GM23338 (cell line): ENCODE data around the gene LPCAT3. TPM values are rescaled to one million over a fixed set of nuclear protein-coding genes. Genes with fewer than 3 reads are reported as not detected.
A peak's percentile ranks its signal among the peaks of the same experiment; 100 is the strongest.

Source experiments
- ATAC-seq: fragments of 200-7000 bp; cut with Tn5 transposase; 3 replicates; pipeline ENCODE4 v1.9.1; 2020
- DNase-seq: peaks from one replicate; pipeline ENCODE4 v3.0.0-alpha.2; 2015; ENCODE audit warnings: low spot score
- H2AFZ ChIP-seq: fragments of 200-600 bp; sonication (generic); 2 replicates; pipeline ENCODE4 v1.8.0; 2016; ENCODE audit warnings: antibody characterized with exemption, mild to moderate bottlenecking, moderate library complexity
- H3F3A ChIP-seq: fragments of 200-600 bp; sonication (generic); replicated peaks from 2 replicates; pipeline ENCODE4 v1.8.0; 2017; ENCODE audit warnings: antibody characterized with exemption, mixed run types, low read depth
- H3K27ac ChIP-seq: fragments of 200-600 bp; sonication (generic); 2 replicates; pipeline ENCODE4 v1.6.1; 2016; ENCODE audit warnings: low read depth
- H3K27me3 ChIP-seq: fragments of 200-600 bp; sonication (generic); 2 replicates; pipeline ENCODE4 v1.8.0; 2016; ENCODE audit warnings: mild to moderate bottlenecking, mixed run types, moderate library complexity; ENCODE audit not compliant: insufficient read depth
- H3K36me3 ChIP-seq: fragments of 200-600 bp; sonication (generic); 2 replicates; pipeline ENCODE4 v1.8.0; 2016; ENCODE audit warnings: mild to moderate bottlenecking; ENCODE audit not compliant: insufficient read depth
- H3K4me1 ChIP-seq: fragments of 200-600 bp; sonication (generic); 2 replicates; pipeline ENCODE4 v1.8.0; 2016; ENCODE audit warnings: mild to moderate bottlenecking, moderate library complexity; ENCODE audit not compliant: insufficient read depth
- H3K4me2 ChIP-seq: fragments of 200-600 bp; sonication (generic); 2 replicates; pipeline ENCODE4 v1.7.1; 2017; ENCODE audit warnings: mixed run types
- H3K4me3 ChIP-seq: fragments of 200-600 bp; sonication (generic); 2 replicates; pipeline ENCODE4 v1.6.1; 2016; ENCODE audit warnings: mixed run types
- H3K79me2 ChIP-seq: fragments of 200-600 bp; sonication (generic); replicated peaks from 2 replicates; pipeline ENCODE4 v1.8.0; 2017; ENCODE audit warnings: mild to moderate bottlenecking; ENCODE audit not compliant: insufficient read depth
- H3K9me2 ChIP-seq: fragments of 200-600 bp; sonication (generic); 2 replicates; pipeline ENCODE4 v1.8.0; 2017; ENCODE audit not compliant: insufficient read depth
- H4K20me1 ChIP-seq: fragments of 200-600 bp; sonication (generic); replicated peaks from 2 replicates; pipeline ENCODE4 v1.8.0; 2017; ENCODE audit warnings: mild to moderate bottlenecking; ENCODE audit not compliant: insufficient read depth
- H3K27ac Mint-ChIP-seq: 2 replicates; pipeline ENCODE4 v1.8.0; 2020; ENCODE audit warnings: inconsistent platforms, mild to moderate bottlenecking, moderate library complexity, mixed read lengths
- H3K27me3 Mint-ChIP-seq: 3 replicates; pipeline ENCODE4 v1.8.0; 2022; ENCODE audit warnings: low read depth, mild to moderate bottlenecking, moderate library complexity, mixed read lengths, inconsistent platforms; ENCODE audit not compliant: insufficient read depth, poor library complexity
- H3K36me3 Mint-ChIP-seq: 3 replicates; pipeline ENCODE4 v1.8.0; 2021; ENCODE audit warnings: low read depth, mild to moderate bottlenecking, inconsistent platforms, moderate library complexity, mixed read lengths
- H3K4me1 Mint-ChIP-seq: 3 replicates; pipeline ENCODE4 v1.8.0; 2020; ENCODE audit warnings: mild to moderate bottlenecking, inconsistent platforms, mixed read lengths
- H3K4me3 Mint-ChIP-seq: 3 replicates; pipeline ENCODE4 v1.8.0; 2021; ENCODE audit warnings: moderate library complexity, mild to moderate bottlenecking, inconsistent platforms, mixed read lengths
- H3K9me3 Mint-ChIP-seq: 3 replicates; pipeline ENCODE4 v1.8.0; 2020; ENCODE audit warnings: moderate library complexity, mild to moderate bottlenecking, inconsistent platforms, mixed read lengths
- CREB1 ChIP-seq: fragments of 250-450 bp; sonication (Bioruptor Pico); IDR thresholded peaks from 2 replicates; pipeline ENCODE4 v1.5.0; 2020; ENCODE audit warnings: low read depth, mild to moderate bottlenecking, moderate library complexity
- ETS1 ChIP-seq: IDR thresholded peaks from 2 replicates; pipeline ENCODE4 v1.6.1; 2016; ENCODE audit warnings: antibody characterized with exemption
- EZH2 ChIP-seq: fragments of 200-600 bp; sonication (generic); IDR thresholded peaks from one replicate; pipeline ENCODE4 v1.8.0; 2017; ENCODE audit warnings: antibody characterized with exemption, mild to moderate bottlenecking, low read depth; ENCODE audit not compliant: unreplicated experiment
- EZH2phosphoT487 ChIP-seq: fragments of 200-600 bp; sonication (generic); IDR thresholded peaks from one replicate; pipeline ENCODE4 v1.8.1; 2018; ENCODE audit warnings: antibody characterized with exemption; ENCODE audit not compliant: unreplicated experiment
- JUNB ChIP-seq: IDR thresholded peaks from one replicate; pipeline ENCODE4 v1.6.1; 2016; ENCODE audit warnings: antibody characterized with exemption; ENCODE audit not compliant: unreplicated experiment
- NANOG ChIP-seq: IDR thresholded peaks from 2 replicates; pipeline ENCODE4 v1.6.1; 2016; ENCODE audit warnings: antibody characterized with exemption, borderline replicate concordance
- POLR2AphosphoS5 ChIP-seq: IDR thresholded peaks from 2 replicates; pipeline ENCODE4 v1.6.1; 2016; ENCODE audit warnings: antibody characterized with exemption, low read depth
- REST ChIP-seq: IDR thresholded peaks from one replicate; pipeline ENCODE4 v1.6.1; 2018; ENCODE audit warnings: antibody characterized with exemption; ENCODE audit not compliant: unreplicated experiment
- ZNF331 ChIP-seq: fragments of 250-450 bp; sonication (Bioruptor Pico); IDR thresholded peaks from 2 replicates; pipeline ENCODE4 v1.5.0; 2020; ENCODE audit warnings: low read depth, mild to moderate bottlenecking, moderate library complexity
- polyA plus RNA-seq: library from polyadenylated mRNA; unstranded; fragments of >200 nt; fragmentation: Nextera tagmentation; extraction: Ambion mirVana; gene quantifications from 2 replicates; pipeline ENCODE4 v1.2.1, GENCODE V29; 2016
- total RNA-seq: library from RNA; depleted of rRNA; stranded (reverse); fragments of >200 nt; shearing (Covaris generic); gene quantifications from 2 replicates; pipeline ENCODE4 v1.2.3, GENCODE V29; 2014

Gene LPCAT3
- total and polyA plus RNA-seq, 2 experiments from 2014 or later: 21.4 to 51.5 TPM

GRCh38 chr12:6928022-6928702 is 90.1 kb downstream of the LPCAT3 start:
- Histone ChIP-seq H3F3A (peaks cover 33% of the 10 kb centered on the region), H3K4me3 (peak overlapping the region; percentile 97), H3K9me2 (no peaks in the 10 kb centered on the region), H3K36me3 (no peaks in the 10 kb centered on the region; the same call in 1 of the 2 replicates), H4K20me1 (peaks cover 20% of the 10 kb centered on the region), H3K27ac (no peak overlapping the region), H3K79me2 (peaks cover 55% of the 10 kb centered on the region), H2AFZ (no peak overlapping the region), H3K4me1 (peaks cover 51% of the 10 kb centered on the region), H3K27me3 (no peaks in the 10 kb centered on the region), H3K4me2 (peak overlapping the region; percentile 99)
- H3K4me1 Mint-ChIP-seq: peaks cover 57% of the 10 kb centered on the region
- no peak for ATAC-seq
- DNase-seq: peak; percentile 47
- H3K4me3 Mint-ChIP-seq: peak overlapping the region; percentile 97
- H3K27ac Mint-ChIP-seq: peak overlapping the region; percentile 82
- H3K27me3 Mint-ChIP-seq: peaks cover 33% of the 10 kb centered on the region
- H3K9me3 Mint-ChIP-seq: no peaks in the 10 kb centered on the region; the same call in 1 of the 3 replicates
- H3K36me3 Mint-ChIP-seq: peaks cover 26% of the 10 kb centered on the region
- TF ChIP-seq ZNF331: no peak
- TF ChIP-seq POLR2AphosphoS5: no peak

- H2AFZ ChIP-seq: peak within 1 kb of the TSS; percentile 47; the same call in 1 of the 2 replicates
- peak within 1 kb of the TSS; percentile 97 for H3K27ac Mint-ChIP-seq
- DNase-seq (peak; percentile 97), ATAC-seq (peak; percentile 12)
- H3K36me3 Mint-ChIP-seq: peaks cover 28% of the 10 kb centered on the region
- peaks cover 51% of the 10 kb centered on the region for H3K4me1 ChIP-seq
- H3K9me2 ChIP-seq: no peaks in the 10 kb centered on the region
- H3K9me3 Mint-ChIP-seq: no peaks in the 10 kb centered on the region; the same call in 1 of the 3 replicates
- peak within 1 kb of the TSS; percentile 99 for H3K4me2 ChIP-seq
- H3K36me3 ChIP-seq: no peaks in the 10 kb centered on the region
- peaks cover 48% of the 10 kb centered on the region for H3K79me2 ChIP-seq
- peak within 1 kb of the TSS; percentile 97 for H3K4me3 ChIP-seq
- H3F3A ChIP-seq: peaks cover 32% of the 10 kb centered on the region
- H3K27me3 ChIP-seq: no peaks in the 10 kb centered on the region
- H4K20me1 ChIP-seq: peaks cover 14% of the 10 kb centered on the region
- peak within 1 kb of the TSS; percentile 100 for H3K27ac ChIP-seq
- H3K4me3 Mint-ChIP-seq: peak within 1 kb of the TSS; percentile 97
- peaks cover 62% of the 10 kb centered on the region for H3K4me1 Mint-ChIP-seq
- peaks cover 37% of the 10 kb centered on the region for H3K27me3 Mint-ChIP-seq
- no peak for TF ChIP-seq EZH2phosphoT487
- TF ChIP-seq NANOG: no peak
- TF ChIP-seq REST: no peak
- TF ChIP-seq POLR2AphosphoS5: peak; percentile 45
- no peak for TF ChIP-seq ZNF331
- TF ChIP-seq CREB1: 0 out of 2 replicates have a peak, but pooled peaks have one; percentile 29
- no peak for TF ChIP-seq ETS1
- TF ChIP-seq JUNB: no peak
- no peak for TF ChIP-seq EZH2
Observed at GRCh38 chr12:6927379-6928021, 90.8 kb downstream of the LPCAT3 start, which contains the start of gene ATN1. Gene ATN1, plus strand, starts transcription at chr12:6927959. Its CDS starts 6,043 bp downstream, at chr12:6934002.
